HepG2 (cell line): ENCODE measurements around the gene WDR27. TPM values are rescaled to one million over a fixed set of nuclear protein-coding genes. Genes with fewer than 3 reads are reported as not detected.
A peak's percentile ranks its signal among the peaks of the same experiment; 100 is the strongest.

Experiments used
- BRCA1 ChIP-seq: sonication (generic); formaldehyde crosslinking; IDR thresholded peaks from 2 replicates; pipeline ENCODE4 v1.4.0; 2020; ENCODE audit warnings: missing genetic modification reagents
- EHMT2 ChIP-seq: fragments of 200-600 bp; sonication (generic); IDR thresholded peaks from 2 replicates; pipeline ENCODE4 v1.7.0; 2017; ENCODE audit warnings: antibody characterized with exemption, low read depth, low read length, borderline replicate concordance
- HINFP ChIP-seq: sonication (generic); formaldehyde crosslinking; IDR thresholded peaks from 2 replicates; pipeline ENCODE4 v1.4.0; 2020; ENCODE audit warnings: low read depth, mild to moderate bottlenecking, missing genetic modification reagents
- HMGA1 ChIP-seq: sonication (generic); formaldehyde crosslinking; conservative IDR thresholded peaks from 2 replicates; pipeline ENCODE4 v1.4.0; 2020; ENCODE audit warnings: missing genetic modification reagents
- HNRNPUL1 ChIP-seq: fragments of 200-400 bp; formaldehyde crosslinking; IDR thresholded peaks from 2 replicates; pipeline ENCODE4 v1.6.1; 2017; ENCODE audit warnings: low read depth, mild to moderate bottlenecking, low read length, moderate library complexity
- HOXA7 ChIP-seq: sonication (generic); formaldehyde crosslinking; IDR thresholded peaks from 2 replicates; pipeline ENCODE4 v1.8.1; 2022; ENCODE audit warnings: mild to moderate bottlenecking, missing genetic modification reagents, moderate library complexity
- JUNB ChIP-seq: sonication (generic); formaldehyde crosslinking; IDR thresholded peaks from 2 replicates; pipeline ENCODE4 v1.8.0; 2022; ENCODE audit warnings: missing genetic modification reagents, mild to moderate bottlenecking, borderline replicate concordance
- KAT7 ChIP-seq: IDR thresholded peaks from 2 replicates; pipeline ENCODE4 v1.6.1; 2018; ENCODE audit warnings: borderline replicate concordance, missing compliant biosample characterization
- KLF13 ChIP-seq: sonication (generic); formaldehyde crosslinking; IDR thresholded peaks from 2 replicates; pipeline ENCODE4 v1.4.0; 2020; ENCODE audit warnings: mild to moderate bottlenecking, missing genetic modification reagents
- MYNN ChIP-seq: sonication (generic); formaldehyde crosslinking; IDR thresholded peaks from 2 replicates; pipeline ENCODE4 v1.4.0; 2020; ENCODE audit warnings: mild to moderate bottlenecking, low read depth, missing genetic modification reagents
- POLR2G ChIP-seq: fragments of 200-400 bp; formaldehyde crosslinking; IDR thresholded peaks from 2 replicates; pipeline ENCODE4 v1.6.1; 2018; ENCODE audit warnings: mild to moderate bottlenecking, low read depth, low read length, moderate library complexity
- RARA ChIP-seq: IDR thresholded peaks from 2 replicates; pipeline ENCODE4 v1.6.1; 2016; ENCODE audit warnings: missing genetic modification reagents, missing compliant biosample characterization
- SP2 ChIP-seq: sonication (generic); formaldehyde crosslinking; IDR thresholded peaks from 2 replicates; pipeline ENCODE4 v1.5.1; 2020; ENCODE audit warnings: mild to moderate bottlenecking, missing genetic modification reagents
- SYNCRIP ChIP-seq: fragments of 200-400 bp; formaldehyde crosslinking; IDR thresholded peaks from 2 replicates; pipeline ENCODE4 v1.6.1; 2018; ENCODE audit warnings: mild to moderate bottlenecking, low read depth, low read length; ENCODE audit not compliant: insufficient read depth
- ZFP62 ChIP-seq: sonication (generic); formaldehyde crosslinking; IDR thresholded peaks from 2 replicates; pipeline ENCODE4 v1.4.0; 2020; ENCODE audit warnings: missing genetic modification reagents
- ZFP82 ChIP-seq: sonication (generic); formaldehyde crosslinking; IDR thresholded peaks from 2 replicates; pipeline ENCODE4 v1.5.1; 2020; ENCODE audit warnings: mild to moderate bottlenecking, missing genetic modification reagents, borderline replicate concordance
- ZNF512B ChIP-seq: sonication (generic); formaldehyde crosslinking; IDR thresholded peaks from 2 replicates; pipeline ENCODE4 v1.5.1; 2020; ENCODE audit warnings: missing genetic modification reagents, mild to moderate bottlenecking, borderline replicate concordance
- ZNF775 ChIP-seq: sonication (generic); formaldehyde crosslinking; IDR thresholded peaks from 2 replicates; pipeline ENCODE4 v1.4.0; 2020; ENCODE audit warnings: missing genetic modification reagents, mild to moderate bottlenecking, moderate library complexity, borderline replicate concordance
- ZNF780A ChIP-seq: sonication (generic); formaldehyde crosslinking; IDR thresholded peaks from 2 replicates; pipeline ENCODE4 v1.8.0; 2022; ENCODE audit warnings: mild to moderate bottlenecking, missing genetic modification reagents, moderate library complexity
- polyA plus RNA-seq, 8 experiments: library from polyadenylated mRNA; depleted of rRNA in 3 of 8; stranded (reverse) in 7 of 8; unstranded in 1 of 8; fragments of >200 nt; fragmentation: Illumina TruSeq in 4 of 8; extraction: Trizol in 4 of 8; gene quantifications; 2 replicates each; pipeline versions ENCODE4 v1.2.1 to v1.2.3, GENCODE V29; 2011 to 2016; ENCODE audit warnings: low read depth in 4 of 8, missing spikeins in 1 of 8, mixed read lengths in 1 of 8; ENCODE audit not compliant: insufficient read depth in 1 of 8
- total RNA-seq, 5 experiments: library from RNA; depleted of rRNA; stranded (reverse); fragments of >200 nt; fragmentation: Illumina TruSeq; extraction: Trizol; gene quantifications; 2 replicates each; pipeline ENCODE4 v1.2.3, GENCODE V29; 2016; ENCODE audit warnings: low read depth in 1 of 5
- TF ChIP-seq, protein P1 (sequence below): sonication (generic); formaldehyde crosslinking; IDR thresholded peaks from 2 replicates; pipeline ENCODE4 v1.4.0; 2020; ENCODE audit warnings: mild to moderate bottlenecking, missing genetic modification reagents
- TF ChIP-seq, protein P2 (sequence below): IDR thresholded peaks from 2 replicates; pipeline ENCODE4 v1.6.1; 2018; ENCODE audit warnings: missing genetic modification reagents, mild to moderate bottlenecking, missing compliant biosample characterization

WDR27 gene
- total and polyA plus RNA-seq, 2 of the 13 experiments (the other 11 are each of a cell fraction or from before 2014, with no cell fraction given): 34.1 to 80.3 TPM

DNA sequence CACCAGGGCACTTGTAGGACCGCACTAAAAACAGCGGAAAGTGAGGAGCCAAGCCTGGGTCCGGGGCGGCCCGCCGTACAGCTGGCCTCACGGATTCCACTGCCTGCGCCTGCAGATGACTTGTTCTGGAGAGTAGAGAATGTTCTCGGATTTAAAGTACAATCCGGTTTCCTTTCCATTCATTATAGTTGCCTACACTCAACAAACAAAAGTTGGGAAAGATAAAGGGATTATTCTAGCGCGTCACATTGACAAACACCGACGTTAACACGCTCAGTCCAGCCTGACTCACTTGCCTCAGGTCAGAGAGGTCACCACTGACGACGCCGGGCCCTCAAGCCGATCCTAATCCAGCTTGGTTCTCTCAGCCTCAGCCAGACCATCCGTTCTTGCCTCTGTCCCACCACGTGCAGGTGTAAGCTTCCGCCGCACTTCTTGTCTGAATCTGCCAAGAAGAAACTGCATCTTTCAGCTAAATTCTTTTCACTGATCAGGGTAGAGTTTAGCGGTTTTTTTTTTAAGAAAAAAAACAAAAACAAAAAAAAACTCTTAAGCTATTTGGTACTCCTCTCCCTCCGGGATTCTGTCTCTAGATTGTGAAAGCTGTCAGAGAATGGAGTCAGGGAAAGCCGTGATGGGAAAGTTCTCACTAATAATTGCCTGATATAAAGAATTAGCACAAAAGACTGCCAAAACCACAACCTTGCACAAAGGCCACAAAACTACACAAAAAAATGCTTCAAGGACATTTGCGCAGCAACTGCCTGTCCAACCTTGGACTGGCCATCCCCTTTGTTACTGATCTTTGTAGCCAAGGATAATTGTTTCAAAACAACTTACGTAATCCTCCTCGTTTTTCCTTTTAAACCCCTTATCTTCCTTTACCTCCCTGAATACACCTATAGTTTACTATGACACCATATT lies 23.6 kb upstream of the WDR27 start (continued):
- TF ChIP-seq EHMT2 (no peak), KLF13 (CRISPR knock-in tag) (no peak), JUNB (CRISPR knock-in tag) (no peak; the same call in 1 of the 2 replicates), HINFP (CRISPR knock-in tag) (0 out of 2 replicates have a peak, but pooled peaks have one; percentile 34), ZNF512B (CRISPR knock-in tag) (no peak), ZNF775 (CRISPR knock-in tag) (peak; percentile 19; the same call in 1 of the 2 replicates), HNRNPUL1 (no peak), RARA (CRISPR knock-in tag) (peak; percentile 88), ZFP82 (CRISPR knock-in tag) (0 out of 2 replicates have a peak, but pooled peaks have one; percentile 59), SYNCRIP (no peak), SP2 (CRISPR knock-in tag) (no peak), ZNF780A (CRISPR knock-in tag) (no peak), HOXA7 (no peak), ZFP62 (no peak), BRCA1 (CRISPR knock-in tag) (no peak; the same call in 1 of the 2 replicates), KAT7 (CRISPR knock-in tag) (peak; percentile 33; the same call in 1 of the 2 replicates), POLR2G (peak; percentile 91), HMGA1 (CRISPR knock-in tag) (no peak), MYNN (CRISPR knock-in tag) (no peak)
- TF ChIP-seq, protein P1, sequence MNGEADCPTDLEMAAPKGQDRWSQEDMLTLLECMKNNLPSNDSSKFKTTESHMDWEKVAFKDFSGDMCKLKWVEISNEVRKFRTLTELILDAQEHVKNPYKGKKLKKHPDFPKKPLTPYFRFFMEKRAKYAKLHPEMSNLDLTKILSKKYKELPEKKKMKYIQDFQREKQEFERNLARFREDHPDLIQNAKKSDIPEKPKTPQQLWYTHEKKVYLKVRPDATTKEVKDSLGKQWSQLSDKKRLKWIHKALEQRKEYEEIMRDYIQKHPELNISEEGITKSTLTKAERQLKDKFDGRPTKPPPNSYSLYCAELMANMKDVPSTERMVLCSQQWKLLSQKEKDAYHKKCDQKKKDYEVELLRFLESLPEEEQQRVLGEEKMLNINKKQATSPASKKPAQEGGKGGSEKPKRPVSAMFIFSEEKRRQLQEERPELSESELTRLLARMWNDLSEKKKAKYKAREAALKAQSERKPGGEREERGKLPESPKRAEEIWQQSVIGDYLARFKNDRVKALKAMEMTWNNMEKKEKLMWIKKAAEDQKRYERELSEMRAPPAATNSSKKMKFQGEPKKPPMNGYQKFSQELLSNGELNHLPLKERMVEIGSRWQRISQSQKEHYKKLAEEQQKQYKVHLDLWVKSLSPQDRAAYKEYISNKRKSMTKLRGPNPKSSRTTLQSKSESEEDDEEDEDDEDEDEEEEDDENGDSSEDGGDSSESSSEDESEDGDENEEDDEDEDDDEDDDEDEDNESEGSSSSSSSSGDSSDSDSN (CRISPR knock-in tag): peak; percentile 79
- TF ChIP-seq, protein P2, sequence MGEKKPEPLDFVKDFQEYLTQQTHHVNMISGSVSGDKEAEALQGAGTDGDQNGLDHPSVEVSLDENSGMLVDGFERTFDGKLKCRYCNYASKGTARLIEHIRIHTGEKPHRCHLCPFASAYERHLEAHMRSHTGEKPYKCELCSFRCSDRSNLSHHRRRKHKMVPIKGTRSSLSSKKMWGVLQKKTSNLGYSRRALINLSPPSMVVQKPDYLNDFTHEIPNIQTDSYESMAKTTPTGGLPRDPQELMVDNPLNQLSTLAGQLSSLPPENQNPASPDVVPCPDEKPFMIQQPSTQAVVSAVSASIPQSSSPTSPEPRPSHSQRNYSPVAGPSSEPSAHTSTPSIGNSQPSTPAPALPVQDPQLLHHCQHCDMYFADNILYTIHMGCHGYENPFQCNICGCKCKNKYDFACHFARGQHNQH (CRISPR knock-in tag): peak; percentile 80
